ENCODE measurements around the gene ACO2. TPM values are rescaled to one million over a fixed set of nuclear protein-coding genes. Genes with fewer than 3 reads are reported as not detected.
"Not testable (repeated sequence)": the region's sequence is repeated elsewhere in the genome, so short reads cannot be mapped to it uniquely, and the experiment has no call there.

Gene ACO2
- 810 TPM for total RNA-seq
- long read RNA-seq, transcript ACO2-201 (18 exons, 2,741 nt), result major isoform, 539 of 651 reads
- long read RNA-seq, partial matches to known transcripts, result 86 of 651 reads
- long read RNA-seq, other reads (novel, unspliced or antisense), result 26 of 651 reads

DNA sequence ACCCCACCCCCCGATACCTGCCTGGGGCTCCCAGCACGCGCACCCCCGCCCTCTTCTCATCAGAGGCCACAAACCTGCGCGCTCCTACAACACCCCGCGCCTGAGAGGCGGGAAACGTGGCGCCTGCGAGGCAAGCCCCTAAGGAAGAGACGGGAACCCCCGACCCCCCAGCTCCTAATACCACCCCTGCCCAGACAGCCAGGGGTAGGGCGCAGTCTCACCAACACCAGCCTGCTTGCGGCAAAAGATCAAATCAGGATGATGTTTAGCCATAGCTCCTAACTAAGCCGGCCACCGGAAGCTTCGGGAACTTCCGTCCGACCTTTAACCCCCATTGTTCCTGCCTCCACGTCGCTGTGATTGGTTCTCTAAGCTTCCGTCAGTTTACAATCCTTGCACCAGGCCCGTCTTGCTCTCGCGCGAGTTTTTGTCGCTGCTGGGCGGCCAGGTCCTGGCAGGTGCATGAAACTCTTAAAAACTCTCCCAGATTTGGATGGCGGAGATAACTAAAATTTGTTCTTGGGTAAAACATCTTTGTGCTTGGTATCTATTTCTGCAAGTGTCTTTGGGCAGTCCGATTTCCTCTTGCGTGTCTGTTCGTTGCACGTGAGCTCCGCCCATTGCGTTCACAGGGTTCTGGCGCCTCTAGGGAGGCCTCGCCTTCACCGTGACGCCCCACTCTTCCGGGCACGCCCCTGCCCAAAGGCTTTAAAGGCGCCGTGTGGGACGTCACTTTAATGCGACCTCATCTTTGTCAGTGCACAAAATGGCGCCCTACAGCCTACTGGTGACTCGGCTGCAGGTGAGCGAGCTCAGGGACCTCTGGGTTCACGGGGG, at the start of gene ACO2, which contains the start of gene PHF5A:
TSS of gene ACO2 (plus strand) at position 737 of the 837 bp plus-strand sequence. CDS start at position 767, 30 bp downstream.
TSS of gene PHF5A (minus strand) at position 312 of the 837 bp plus-strand sequence. CDS start at position 273, 39 bp downstream.
- ATAC-seq, result peak; percentile 96
- intact Hi-C loops (cut with DNase I), result no loop called here
- DNase-seq (ENCODE audit: missing footprints), result peak; percentile 98

DNA sequence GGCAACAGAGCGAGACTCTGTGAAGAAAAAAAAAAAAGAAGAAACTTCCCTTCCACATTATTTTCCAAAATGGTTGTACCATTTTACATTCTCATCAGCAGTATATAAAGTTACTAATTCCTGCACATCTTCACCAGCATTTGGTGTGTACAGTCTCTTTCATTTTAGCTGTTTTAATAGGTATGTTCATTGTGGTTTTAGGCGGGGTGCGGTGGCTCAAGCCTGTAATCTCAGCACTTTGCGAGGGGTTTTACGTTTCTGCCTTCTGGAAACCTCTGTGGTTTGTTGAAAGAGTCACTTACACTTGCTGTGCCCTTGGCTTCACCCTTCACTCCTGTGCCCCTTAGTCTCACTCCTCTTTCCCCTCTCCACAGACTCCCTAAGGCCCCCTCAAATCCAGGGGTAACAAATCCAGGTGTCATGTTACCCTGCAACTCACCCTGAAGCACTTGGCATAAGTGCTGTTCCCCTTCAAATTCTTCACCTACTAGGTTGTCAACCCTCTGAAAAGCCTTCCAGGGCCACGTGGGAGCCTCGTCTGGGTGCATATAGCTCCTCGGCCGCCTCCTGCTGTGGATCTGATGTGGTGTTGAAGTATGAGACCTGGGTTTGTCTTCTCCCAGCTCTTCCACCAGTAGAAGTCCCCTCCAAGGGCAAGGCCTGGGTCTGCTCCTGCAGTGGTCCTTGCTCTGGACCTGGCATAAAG, 43.1 kb upstream of the ACO2 start:
- ATAC-seq (no peak), DNase-seq (ENCODE audit: missing footprints) (no peak)
- intact Hi-C loops (cut with DNase I), result no loop called here

DNA sequence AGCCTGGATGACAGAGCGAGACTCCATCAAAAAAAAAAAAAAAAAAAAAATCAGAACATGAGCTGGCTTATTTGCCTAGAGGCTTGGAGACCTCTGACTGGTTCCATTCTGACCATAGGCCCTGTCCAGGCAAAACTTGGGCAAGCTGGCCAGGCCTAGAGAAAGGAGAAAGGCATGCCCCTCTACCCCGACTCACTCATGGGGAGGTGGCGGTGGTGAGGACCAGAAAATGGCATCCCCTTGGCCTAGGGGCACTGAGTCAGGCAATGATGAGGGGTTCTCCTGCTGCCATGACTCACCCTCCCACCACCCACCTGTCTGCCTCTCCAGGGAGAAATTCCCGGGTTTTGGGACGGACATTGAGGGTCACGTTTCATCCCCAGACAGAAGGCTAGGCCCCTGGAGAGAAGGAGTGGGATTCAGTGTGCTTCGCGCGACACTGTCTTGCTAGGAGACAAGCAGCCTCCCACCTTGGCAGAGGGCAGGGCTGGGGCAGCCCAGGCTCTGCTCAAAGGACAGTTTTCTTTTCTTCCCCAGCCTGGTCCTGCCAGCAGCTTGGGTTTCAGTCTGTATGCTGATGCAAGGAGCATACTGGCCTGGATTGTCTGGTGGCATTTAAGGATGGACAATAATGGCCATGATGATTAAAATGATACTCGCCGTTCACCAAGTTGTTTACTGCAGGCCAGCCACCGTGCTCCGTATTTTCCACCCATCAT, 39.5 kb upstream of the ACO2 start:
- intact Hi-C loops (cut with DNase I), result no loop called here
- DNase-seq (ENCODE audit: missing footprints), result no peak
- ATAC-seq, result no peak

- DNase-seq (ENCODE audit: missing footprints), result no peak
- intact Hi-C loops (cut with DNase I), result no loop called here
- ATAC-seq, result no peak
Measured at GRCh38 chr22:41429951-41430332, 39.0 kb upstream of the ACO2 start.

DNA sequence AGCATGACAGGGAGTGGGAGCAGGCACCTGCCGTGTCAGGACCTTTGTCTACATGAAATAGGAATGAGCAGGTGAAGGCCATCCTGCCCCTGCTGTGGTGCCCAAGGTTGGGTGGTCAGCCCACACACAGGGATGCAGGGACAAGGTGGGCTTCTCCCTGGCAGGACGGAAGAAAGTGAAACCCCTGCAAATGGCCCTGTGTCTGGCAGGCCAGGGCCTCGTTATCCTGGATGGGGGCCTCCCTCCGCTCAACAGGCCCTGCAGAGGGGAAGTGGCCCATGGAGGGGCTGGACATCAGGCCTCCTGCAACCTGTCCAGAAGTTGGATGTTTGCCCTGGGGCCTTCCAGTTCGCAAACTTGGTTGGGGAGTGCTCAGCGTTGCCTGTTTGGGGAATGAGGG, 37.3 kb upstream of the ACO2 start:
- no peak for ATAC-seq
- intact Hi-C loops (cut with DNase I), result no loop called here

DNA sequence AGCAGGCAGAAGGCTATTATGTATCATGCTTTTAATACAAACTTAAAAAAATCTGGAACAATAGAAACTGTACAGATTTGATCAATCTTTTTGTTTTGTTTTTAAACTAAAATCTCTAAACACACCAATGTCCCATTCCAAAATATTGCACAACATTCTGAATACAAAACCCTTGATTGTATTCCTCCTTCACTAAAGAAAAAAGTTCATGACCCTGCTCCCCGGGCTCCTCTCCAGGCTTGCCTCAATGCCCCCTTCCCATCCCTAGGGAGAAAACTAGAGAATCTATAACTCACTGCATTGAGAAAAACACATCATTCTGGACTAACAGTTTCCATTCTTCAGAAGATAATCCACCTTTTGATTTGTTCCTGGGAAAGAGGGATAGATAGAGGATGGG, 35.4 kb upstream of the ACO2 start:
- ATAC-seq; DNase-seq (ENCODE audit: missing footprints); intact Hi-C loops (cut with DNase I): not testable (repeated sequence)

More for the DNA sequence above, 37.3 kb upstream of the ACO2 start:
- no peak for DNase-seq (ENCODE audit: missing footprints)

- DNase-seq (ENCODE audit: missing footprints); intact Hi-C loops (cut with DNase I): not testable (repeated sequence)
- ATAC-seq, result peak; percentile 9
Measured at GRCh38 chr22:41434361-41435003, 34.4 kb upstream of the ACO2 start.

- ATAC-seq, result no peak
- DNase-seq (ENCODE audit: missing footprints), result no peak
- intact Hi-C loops (cut with DNase I), result no loop called here
Measured at GRCh38 chr22:41435560-41435959, 33.4 kb upstream of the ACO2 start.

DNA sequence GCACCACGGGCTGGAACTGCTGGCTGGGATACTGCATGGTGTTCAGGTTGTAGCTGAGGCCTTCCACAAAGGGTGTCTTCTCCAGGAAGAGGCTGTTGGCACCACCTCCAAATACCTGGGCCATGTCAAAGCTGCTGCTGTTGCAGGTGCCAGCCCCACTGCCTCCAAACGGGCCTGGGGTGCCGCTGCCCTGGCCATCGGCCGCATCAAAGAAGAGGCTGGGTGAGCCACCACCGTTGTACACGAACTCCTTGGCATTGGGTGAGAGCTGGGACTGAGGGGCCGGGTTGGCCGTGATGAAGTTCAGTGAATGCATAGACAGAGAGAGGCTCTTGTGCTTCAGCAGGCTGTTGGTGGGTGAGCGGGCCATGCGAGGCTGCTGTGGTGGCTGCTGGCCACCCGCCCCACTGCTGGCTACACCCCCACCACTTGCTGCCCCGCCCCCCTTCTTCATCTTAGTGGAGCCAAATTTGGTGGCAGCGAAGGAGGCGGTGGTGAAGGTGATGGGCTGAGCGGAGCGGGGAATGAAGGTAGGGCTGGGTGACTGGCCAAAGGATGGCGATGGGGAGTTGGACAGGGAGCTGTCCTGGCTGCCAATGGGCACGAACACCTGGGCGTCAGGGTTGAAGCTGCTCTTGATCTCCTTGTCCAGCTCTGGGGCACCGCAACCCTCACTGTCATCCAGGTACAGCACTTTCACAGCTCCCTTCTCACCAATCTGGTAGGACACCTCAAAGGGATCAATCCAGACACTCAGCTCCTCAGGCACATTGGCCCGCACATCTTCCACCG, 32.4 kb upstream of the ACO2 start:
- intact Hi-C loops (cut with DNase I), result no loop called here

GRCh38 chr22:41437198-41437597, 31.7 kb upstream of the ACO2 start:
- ATAC-seq, result no peak
- no peak for DNase-seq (ENCODE audit: missing footprints)
- intact Hi-C loops (cut with DNase I), result no loop called here

More for the DNA sequence above, 32.4 kb upstream of the ACO2 start:
- DNase-seq (ENCODE audit: missing footprints), result no peak
- ATAC-seq, result no peak

DNA sequence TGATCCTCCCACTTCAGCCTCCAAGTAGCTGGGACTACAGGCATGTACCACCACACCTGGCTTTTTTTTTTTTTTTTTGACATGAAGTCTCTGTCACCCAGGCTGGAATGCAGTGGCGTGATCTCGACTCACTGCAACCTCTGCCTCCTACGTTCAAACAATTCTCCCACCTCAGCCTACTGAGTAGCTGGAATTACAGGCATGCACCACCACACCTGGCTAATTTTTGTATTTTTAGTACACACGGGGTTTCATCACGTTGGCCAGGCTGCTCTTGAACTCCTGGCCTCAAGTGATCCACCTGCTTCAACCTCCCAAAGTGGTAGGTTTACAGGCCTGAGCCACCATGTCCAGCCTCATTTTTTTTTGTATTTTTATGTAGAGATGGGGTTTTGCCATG, 28.4 kb upstream of the ACO2 start:
- DNase-seq (ENCODE audit: missing footprints); ATAC-seq; intact Hi-C loops (cut with DNase I): not testable (repeated sequence)

GRCh38 chr22:41442240-41442792, 26.6 kb upstream of the ACO2 start:
- ATAC-seq (no peak), DNase-seq (ENCODE audit: missing footprints) (no peak)
- intact Hi-C loops (cut with DNase I), result no loop called here

DNA sequence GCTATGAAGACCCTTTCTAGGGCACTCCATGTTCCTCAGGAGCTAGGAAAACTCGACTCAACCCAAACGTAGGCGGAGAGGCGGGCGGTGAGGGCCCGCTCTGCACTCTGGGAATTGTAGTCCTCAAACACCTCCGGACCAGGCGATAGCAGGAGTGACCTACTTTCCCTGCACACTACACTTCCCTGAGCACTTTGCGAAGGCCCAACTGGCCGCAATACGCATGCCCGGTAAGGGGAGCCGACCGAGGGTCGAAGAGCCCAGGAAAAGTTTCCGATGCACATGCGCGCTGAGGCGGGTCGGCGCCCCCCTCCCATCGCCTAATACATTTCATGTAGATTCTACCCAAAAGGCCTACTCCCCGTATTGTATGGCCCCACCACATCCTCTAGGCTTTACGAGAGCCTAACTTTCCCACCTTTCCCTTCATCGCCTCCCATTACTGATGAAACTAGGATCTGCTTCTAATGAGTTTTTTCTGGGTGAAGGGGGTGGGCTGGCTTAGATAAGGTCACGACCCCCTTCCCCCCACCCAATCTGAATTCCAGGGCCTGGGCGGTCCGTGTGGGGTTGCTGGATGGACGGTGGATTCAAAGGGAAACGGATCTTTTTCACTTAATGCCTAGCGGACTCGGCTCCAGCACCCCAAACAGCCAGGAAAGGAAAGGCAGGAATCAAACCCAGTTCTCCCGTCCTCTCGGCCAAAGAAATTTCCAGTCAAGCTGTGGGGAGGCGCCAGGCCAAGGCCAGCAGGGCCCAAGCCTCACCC, 24.4 kb upstream of the ACO2 start:
- intact Hi-C loops (cut with DNase I), result no loop called here
- ATAC-seq, result peak; percentile 52
- DNase-seq (ENCODE audit: missing footprints), result peak; percentile 94

DNA sequence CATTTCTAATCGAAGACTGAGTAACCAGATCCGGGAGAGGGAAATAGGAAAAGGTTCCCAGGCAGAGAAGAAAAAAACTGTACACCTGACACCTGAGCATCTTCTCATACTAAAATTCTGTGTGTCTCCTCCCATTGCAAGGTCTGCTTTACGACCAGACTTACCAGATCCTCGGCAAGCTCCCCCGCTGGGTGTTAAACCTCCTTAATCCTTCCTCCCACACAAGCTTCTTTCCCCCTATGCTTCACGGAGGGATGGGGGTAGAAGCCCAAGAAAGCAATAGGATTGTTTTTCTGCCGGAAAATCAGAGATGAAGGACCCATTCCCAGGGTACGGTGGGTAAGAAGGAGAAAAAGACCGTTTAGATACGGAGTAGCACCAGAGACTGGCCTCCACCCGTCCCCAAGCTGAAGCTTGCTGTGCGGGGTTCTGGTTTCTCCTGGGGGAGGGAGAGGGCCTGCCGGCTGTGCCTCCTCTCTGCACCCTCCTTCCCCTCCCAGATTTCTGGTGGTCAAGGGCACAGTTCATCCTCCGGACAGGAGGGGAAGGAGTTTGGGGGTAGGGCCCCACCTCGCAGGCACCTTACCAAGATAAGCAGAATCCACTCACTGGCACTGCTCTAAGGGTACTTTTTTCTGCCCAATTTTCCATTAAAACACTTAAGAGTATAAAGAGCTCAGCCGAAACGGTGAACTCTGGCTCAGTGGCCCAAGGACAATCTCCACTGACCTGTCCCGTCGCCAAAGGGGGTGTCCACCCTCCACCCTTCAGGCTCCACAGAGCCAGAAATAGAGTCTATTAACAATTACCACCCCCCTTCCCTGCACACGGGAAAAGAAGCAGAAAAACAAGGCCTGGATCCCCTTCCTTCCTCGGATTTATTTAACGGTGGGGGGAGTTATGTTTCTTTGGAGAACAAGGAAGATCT, 23.5 kb upstream of the ACO2 start:
- DNase-seq (ENCODE audit: missing footprints), result no peak
- intact Hi-C loops (cut with DNase I), result no loop called here
- ATAC-seq, result no peak

- no peak for DNase-seq (ENCODE audit: missing footprints)
- ATAC-seq, result no peak
- intact Hi-C loops (cut with DNase I), result no loop called here
Measured at GRCh38 chr22:41446057-41446501, 22.8 kb upstream of the ACO2 start.
